ENCODE data around the gene SLC6A17. TPM values are rescaled to one million over a fixed set of nuclear protein-coding genes. Genes with fewer than 3 reads are reported as not detected.

Gene SLC6A17
- total RNA-seq = not detected

- DNase-seq = no peak
These were observed at the start of gene SLC6A17 for GRCh38 chr1:110150330-110151174. Gene SLC6A17, plus strand, starts transcription at chr1:110150494. Its CDS starts 16,436 bp downstream, at chr1:110166930.

DNA sequence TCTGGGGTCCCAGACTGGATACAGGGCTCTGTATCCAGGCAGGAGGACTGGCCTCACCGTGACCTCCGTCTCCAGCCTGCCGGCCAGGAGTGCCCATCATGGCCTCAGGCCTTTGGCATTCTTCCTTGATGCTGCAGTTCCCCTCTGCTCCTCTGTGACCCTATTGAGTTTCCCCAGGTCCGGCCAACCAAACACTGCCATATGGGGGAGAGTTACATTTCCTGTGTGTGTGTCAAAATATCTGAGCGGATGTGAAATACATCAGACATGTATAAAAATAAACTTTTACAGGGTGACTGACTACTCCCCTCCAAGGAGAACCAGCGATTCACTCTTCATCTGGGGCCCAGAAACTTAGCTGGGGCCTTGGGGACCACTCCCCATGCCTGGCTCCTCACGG lies 48.2 kb upstream of the SLC6A17 start:
- no peak for DNase-seq

GRCh38 chr1:110106013-110106941 lies 44.0 kb upstream of the SLC6A17 start:
- DNase-seq = peak; percentile 30

DNA sequence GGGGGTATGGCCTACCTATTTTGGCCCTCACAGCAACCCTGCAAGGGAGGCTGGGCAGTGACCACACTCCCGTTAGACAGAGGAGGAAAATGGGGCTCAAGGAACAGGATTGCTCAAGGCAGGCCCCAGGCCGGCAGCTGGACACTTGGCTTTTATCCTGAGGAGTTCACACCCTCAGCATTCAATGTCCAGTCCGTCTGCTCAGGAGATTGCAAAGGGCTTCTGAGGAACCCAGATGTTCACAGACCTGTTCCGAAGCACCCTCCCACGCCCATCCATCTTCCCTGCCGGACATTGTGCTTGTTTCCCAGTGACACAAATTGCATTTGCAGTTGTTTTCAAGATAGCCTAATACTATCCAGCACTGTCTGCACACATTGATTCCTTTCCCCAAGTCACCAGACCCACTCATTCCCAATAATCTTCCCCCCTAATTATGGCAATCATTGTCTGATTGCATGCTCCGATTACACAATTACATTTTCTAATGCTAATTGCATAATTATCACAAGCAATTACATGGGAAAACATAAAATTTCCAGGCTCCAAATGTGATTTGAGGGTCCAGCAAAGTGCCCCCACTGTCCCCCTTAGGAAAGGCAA lies 42.3 kb upstream of the SLC6A17 start:
- no peak for DNase-seq

DNA sequence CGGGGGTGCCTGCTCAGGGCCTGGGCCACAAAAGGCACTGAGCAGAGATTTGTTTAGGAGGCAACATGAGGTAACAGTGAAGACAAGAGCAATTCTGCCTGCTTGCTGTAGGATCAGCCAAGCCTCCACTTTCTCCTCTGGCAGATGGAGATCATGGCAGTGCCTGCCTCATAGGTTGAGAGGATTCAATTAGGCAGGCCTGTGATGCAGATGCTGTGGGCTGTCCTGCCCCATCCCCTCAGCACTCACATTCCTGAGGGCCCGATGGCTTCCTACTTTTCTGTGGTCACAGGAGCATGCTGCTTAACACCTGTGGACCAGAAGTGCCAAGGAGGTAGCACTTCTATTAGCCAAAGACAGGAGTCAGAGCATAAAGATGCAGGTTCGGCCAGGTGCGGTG lies 39.2 kb upstream of the SLC6A17 start:
- no peak for DNase-seq

- no peak for DNase-seq
These were observed 38.2 kb upstream of the SLC6A17 start, which contains the start of gene UBL4B for GRCh38 chr1:110112143-110112542. Gene UBL4B, plus strand, starts transcription at chr1:110112443. Its CDS starts 92 bp downstream, at chr1:110112535.

DNA sequence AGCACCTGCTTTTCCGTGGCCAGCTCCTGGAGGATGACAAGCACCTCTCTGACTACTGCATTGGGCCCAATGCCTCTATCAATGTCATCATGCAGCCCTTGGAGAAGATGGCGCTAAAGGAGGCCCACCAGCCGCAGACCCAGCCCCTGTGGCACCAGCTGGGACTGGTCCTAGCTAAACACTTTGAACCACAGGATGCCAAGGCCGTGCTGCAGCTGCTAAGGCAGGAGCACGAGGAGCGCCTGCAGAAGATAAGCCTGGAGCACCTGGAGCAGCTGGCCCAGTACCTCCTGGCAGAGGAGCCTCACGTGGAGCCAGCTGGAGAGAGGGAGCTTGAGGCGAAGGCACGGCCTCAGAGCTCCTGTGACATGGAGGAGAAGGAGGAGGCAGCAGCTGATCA lies 37.6 kb upstream of the SLC6A17 start:
- DNase-seq = no peak

GRCh38 chr1:110113551-110113950 lies 36.7 kb upstream of the SLC6A17 start:
- DNase-seq = no peak

DNA sequence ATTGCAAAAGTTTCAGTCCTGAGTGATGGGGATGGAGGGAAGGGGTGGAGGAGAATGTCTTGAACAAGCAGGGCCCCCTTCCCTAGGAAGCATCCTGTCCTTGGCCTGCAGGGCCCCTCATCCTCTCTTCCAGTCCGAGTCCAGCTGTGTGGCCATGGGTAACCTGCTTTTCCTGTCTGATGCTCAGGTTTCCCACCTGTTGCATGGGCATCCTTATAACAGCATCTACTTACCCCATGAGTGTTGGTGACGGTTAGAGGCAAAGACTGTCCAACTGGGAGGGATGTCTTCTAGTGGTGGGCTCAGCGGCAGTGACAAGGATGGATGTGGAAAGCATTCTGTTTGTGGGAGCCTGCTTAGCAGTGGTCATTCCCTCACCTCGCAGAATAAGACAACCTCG lies 36.1 kb upstream of the SLC6A17 start:
- no peak for DNase-seq

DNA sequence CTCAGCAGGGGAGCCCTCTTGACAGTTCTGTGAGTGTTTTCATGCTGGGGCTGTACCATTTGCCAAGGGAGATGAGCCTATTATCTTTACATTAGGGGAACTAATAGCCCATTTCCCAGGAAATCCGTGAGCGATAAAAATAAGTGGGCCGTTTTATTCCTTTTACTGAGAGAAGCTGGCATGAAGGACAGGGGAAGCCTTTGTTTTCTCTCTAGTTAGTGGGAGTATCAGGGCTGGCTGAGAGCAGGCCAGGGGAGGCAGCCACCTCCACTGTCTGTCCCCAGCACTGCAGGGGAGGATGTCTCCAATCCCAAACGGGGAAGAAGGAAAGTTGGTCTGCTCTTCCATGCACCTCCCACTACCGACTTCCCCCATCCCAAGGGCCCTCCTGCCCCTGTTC lies 35.5 kb upstream of the SLC6A17 start:
- DNase-seq = no peak

GRCh38 chr1:110118636-110119396 lies 31.5 kb upstream of the SLC6A17 start:
- DNase-seq = no peak

DNA sequence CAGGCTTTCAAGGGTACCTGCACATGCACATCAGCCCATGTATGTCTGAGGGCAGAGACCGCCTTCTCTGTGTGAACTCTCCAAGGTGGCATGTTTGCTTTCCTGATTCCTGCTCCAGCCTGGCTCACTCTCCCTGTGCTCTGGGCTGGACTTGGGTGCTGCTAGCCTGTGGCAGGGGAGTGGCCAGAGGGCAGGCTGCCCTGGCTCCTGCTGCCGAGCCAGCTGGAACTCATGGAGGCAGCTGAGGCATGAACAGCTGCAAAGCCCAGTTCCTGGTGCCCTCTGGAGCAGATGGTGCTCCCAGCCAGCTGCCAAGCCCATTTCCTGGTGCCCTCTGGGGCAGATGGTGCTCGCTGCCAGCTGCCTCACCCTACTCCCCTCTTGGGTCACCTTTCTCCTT lies 30.5 kb upstream of the SLC6A17 start:
- DNase-seq = no peak

DNA sequence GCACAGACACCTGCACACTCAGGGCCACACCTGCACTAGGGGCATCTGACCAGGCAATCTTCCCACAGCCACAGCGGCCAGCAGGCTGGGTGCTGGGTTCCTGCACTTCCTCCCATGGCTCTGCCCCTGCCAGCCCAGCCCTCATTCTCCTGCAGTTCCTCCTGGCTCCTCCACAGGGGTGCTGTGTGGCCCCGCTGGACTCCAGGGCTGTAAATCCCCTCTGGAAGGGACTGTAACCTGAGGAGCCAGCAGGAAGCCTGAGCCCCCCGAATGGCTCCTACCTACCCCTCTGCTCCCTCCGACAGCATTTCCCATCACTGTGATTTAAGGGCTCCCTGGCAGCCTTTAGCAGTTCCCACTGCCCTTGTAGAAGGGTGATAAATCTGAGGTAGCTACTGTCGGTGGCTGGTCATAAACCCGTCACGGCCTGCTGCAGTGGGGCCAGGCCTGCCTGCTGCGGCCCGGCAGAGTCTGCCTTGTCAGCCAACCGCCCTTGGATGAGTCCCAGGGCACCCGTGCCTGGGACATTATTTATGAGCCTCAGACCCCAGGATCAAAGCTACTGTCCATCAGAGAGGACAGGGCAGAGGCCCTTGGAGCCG lies 29.2 kb upstream of the SLC6A17 start:
- no peak for DNase-seq

- DNase-seq = no peak
These were observed 27.1 kb upstream of the SLC6A17 start for GRCh38 chr1:110123224-110123623.

GRCh38 chr1:110125810-110126209 lies 24.5 kb upstream of the SLC6A17 start:
- no peak for DNase-seq

DNA sequence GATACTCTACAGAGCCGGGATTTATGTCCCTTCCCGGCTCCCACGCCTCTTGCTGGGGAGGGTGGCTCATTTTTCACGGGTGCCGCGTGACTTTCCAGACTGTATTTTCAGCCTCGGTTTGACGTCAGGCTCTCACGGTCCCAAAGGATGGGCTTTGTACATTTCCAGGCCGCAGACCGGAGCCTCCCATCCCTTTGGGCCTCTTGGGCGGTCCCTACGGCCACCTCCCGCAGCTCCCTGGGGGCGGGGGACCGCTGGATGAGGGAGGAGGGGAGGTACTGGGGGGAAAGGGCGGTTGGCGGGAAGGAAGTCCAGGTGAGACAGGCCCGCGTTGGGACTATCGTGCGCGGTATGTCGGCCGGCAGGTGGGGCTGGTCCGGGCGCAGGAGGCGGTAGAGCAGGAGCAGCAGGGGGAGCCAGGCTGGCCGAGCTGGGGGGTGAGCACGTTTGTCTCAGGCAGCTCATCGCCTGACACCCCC lies 20.1 kb upstream of the SLC6A17 start:
- DNase-seq = no peak

DNA sequence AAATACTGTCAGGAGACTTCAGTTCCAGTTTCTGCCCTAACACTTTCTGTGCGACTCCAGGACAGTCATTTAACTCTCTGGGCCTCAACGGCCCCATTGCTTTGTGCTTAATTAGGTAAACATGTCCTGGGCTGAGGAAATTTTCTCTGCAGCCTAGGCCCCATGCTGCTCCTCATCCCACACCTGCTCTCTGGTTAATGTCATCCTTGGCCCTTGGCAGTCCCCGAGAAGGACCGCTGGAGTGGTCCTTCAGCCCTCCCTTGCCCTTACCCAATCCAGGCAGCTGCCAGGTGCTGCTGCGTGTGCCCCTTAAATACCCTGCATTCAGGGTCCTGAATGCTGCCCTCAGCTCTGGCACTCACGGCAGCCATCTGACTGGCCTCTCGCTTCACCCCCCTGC lies 19.3 kb upstream of the SLC6A17 start:
- DNase-seq = no peak

- no peak for DNase-seq
These were observed 17.6 kb upstream of the SLC6A17 start for GRCh38 chr1:110132682-110133081.

DNA sequence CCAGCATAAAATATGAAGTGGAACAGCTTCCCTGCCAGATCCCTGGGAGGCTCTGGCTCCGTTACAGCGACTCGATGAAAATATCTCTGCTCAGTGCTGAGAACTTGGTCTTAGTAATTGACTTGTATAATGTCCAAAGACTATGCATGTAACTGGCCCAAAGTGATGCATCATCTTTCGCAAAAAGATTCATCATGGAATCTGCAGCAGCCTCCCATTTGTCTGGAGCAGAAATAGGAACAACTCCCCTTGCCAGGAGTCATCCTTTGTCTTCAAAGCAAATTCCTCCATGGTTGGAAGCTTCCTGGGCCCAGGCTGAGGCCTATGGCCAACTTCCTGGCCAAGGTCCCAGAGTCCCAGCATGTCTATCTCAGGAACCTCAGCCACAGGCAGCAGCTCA lies 16.9 kb upstream of the SLC6A17 start:
- no peak for DNase-seq

GRCh38 chr1:110134050-110134595 lies 16.2 kb upstream of the SLC6A17 start:
- no peak for DNase-seq

DNA sequence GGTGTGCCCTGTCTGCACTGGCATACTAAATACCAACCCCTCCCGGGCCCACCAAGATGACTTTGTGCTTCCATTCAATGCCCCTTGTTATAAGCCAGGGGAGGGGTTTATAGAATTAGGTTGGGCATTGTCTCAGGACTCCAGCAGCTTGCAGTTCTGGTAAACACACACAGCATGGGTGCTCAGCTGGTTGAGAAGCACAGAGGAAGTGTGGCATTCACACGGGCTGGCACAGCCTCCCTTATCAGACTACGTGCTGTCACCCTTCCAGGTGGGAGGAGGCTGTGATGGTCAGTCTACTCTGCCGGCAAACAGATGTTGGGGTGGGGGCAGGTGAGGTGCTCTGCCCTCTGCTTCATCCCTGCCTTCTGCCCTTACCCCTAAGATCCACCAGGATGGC lies 15.0 kb upstream of the SLC6A17 start:
- no peak for DNase-seq

GRCh38 chr1:110135666-110136065 lies 14.6 kb upstream of the SLC6A17 start:
- DNase-seq = no peak

All from effector CD4-positive, alpha-beta T cell (primary cell).